Right ventricle myocardium superior (tissue), 1 donor: ENCODE results near the gene DNAJC25. TPM values are rescaled to one million over a fixed set of nuclear protein-coding genes. Genes with fewer than 3 reads are reported as not detected.
A peak's percentile ranks its signal among the peaks of the same experiment; 100 is the strongest.
"Not testable (repeated sequence)": the region's sequence is repeated elsewhere in the genome, so short reads cannot be mapped to it uniquely, and the experiment has no call there.

Source experiments
- ATAC-seq: fragments of 200-7000 bp; cut with Tn5 transposase; one replicate; pipeline ENCODE4 v1.9.1; 2020; ENCODE audit warnings: mild to moderate bottlenecking; ENCODE audit not compliant: poor library complexity
- DNase-seq: peaks from one replicate; pipeline ENCODE4 v3.0.0-alpha.2; 2020
- intact Hi-C: fragments of 100-400 bp; cut with DNase I; formaldehyde crosslinking; loops from one replicate; pipeline ENCODE4 v1.11.2; 2022
- total RNA-seq: library from RNA; stranded (reverse); fragmentation: NEBNext Ultra II Directional; extraction: Animal tissue kit (Norgen Biotek cat#: 25700); gene quantifications from one replicate; pipeline ENCODE4 v1.2.1, GENCODE V29; 2021
- donor health status: DM: no; HTN: yes; CAD: no; lungs with severe emphysema.

DNAJC25 gene
- total RNA-seq, 1 donor from 2014 or later: 4.9 TPM

DNA sequence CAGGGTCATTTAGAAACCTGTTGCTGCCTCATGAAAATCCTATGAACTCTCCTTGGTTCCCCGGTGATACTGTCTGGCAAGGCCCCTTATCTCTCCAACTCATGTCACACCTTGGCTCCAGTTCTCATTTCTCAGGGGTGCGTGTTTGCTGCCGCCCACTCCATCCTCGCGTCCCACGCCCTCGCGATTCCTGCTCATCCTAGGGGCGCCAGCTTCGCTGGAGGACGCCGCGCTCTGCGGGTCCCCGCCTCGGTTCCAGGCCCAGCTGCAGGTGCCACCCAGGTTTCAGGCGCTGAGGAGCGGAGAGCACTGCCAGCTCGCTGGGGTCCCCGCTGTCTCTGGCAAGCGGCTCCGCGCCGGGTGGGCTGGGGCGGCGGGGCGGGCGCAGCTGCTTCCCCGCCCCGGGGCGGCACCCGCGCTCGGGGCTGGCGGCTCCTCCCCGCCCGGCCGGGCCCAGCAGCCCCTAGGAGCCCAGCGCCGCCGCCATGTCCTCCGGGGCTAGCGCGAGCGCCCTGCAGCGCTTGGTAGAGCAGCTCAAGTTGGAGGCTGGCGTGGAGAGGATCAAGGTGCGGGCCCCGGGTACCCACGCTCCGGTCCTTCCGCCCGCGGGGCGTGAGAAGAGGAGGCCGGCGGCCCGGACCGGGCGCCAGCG is 30.1 kb downstream of the DNAJC25 start, which contains the start of gene GNG10:
TSS of gene GNG10 (plus strand) at position 456 of the 652 bp plus-strand sequence. CDS start at position 486, 30 bp downstream.
- intact Hi-C loops: no loop called here
- ATAC-seq (peak; percentile 98), DNase-seq (peak; percentile 81)

DNA sequence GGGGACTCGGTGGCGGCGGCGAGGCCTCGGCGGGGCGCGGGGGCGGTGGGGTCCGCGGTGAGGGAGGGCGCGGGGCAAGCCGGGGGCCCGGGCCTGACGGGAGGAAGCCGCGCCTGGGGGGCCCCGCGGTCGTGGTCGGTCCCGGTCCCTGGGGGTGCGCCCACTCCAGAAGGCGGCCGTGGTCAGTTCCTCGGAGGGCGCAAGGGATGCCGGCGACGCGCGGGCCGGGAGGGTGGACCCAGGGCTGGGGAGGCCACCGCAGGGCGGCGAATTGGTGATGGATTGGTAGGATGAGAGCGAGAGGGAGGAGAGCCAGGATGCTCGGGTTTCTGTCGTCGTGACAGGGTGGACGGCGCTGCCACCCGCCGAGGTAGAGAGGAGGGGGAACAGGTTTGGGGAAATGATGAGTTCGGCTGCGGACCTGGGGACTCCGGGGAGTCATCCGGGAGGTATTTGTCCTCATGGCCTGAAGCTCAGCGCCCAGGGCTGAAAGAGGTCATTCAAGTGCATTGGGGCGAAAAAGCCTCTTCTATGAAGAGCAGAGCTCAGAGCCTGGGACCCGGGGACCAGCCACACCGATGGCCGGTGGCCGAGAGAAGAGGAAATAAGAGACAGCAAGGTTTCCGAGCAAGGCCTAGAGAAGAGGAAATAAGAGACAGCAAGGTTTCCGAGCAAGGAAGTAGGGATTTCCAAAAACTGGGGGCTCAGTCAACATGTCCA is 30.8 kb downstream of the DNAJC25 start:
- peak; percentile 71 for ATAC-seq
- DNase-seq: peak; percentile 67
- intact Hi-C loops: no loop called here

DNA sequence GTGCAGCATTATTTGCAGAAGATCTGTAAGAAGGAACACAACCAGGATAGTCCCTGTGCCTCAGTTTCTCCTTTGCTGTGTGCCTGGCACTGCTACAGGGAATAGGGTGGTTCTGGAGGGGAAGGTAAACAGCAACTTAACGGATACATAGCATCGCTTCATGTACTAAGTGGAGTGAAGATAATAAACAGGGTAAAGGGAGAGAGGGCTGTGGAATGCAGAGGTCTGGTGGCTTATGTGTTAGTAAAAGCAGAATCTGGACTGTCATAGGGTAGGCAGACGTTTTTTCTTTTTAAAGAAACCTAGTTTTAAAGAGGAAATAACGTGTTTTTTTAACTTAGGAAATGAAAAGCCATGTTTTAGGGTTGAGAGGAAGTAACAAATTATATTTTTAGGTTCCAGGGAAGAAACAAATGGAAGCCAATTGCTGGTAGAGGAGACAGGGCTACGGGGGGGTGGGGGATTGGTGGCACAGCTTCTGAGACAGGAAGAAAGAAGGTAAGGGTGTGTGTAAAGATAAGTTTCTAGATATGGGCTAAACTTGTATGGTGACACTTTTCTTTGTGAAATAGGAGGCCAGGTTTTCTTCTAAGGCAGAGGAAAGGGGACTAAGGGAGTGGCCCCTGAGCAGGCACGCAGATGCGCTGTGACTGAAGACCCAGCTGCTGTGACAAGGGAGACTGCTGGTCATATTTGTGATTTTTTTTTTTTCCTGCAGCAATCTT is 31.6 kb downstream of the DNAJC25 start:
- no peak for ATAC-seq

DNA sequence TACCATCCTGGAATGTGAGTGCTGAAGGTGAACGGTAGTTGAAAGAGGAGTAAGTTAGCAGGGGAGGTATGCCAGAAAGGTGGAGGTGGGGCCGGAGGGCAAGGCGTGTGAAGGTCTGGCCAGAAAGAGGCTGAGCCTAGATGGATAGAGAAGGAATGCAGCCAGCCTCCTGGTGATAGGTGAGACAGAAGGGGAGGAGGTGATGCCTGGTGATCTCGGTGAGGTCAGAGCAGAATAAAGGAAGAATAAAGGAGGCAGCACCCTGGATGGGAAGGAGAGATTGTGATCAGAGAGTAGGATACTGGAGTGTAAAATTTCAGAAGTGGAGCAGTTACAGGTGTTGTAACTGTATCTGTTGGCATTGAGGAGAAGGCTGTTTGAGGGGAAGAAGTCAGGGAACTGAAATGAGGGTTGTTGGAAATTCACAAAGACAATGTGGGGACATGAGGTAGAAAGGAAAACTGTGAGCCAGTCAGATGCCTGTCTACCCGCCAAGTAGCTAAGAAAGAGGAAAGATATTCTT is 32.2 kb downstream of the DNAJC25 start:
- no peak for DNase-seq
- no peak for ATAC-seq
- intact Hi-C loops: no loop called here

More for the DNA sequence above, 31.6 kb downstream of the DNAJC25 start:
- no peak for DNase-seq
- intact Hi-C loops: no loop called here

- ATAC-seq (no peak), DNase-seq (no peak)
- intact Hi-C loops: no loop called here
Measured at GRCh38 chr9:111668026-111668573, 37.0 kb downstream of the DNAJC25 start.

DNA sequence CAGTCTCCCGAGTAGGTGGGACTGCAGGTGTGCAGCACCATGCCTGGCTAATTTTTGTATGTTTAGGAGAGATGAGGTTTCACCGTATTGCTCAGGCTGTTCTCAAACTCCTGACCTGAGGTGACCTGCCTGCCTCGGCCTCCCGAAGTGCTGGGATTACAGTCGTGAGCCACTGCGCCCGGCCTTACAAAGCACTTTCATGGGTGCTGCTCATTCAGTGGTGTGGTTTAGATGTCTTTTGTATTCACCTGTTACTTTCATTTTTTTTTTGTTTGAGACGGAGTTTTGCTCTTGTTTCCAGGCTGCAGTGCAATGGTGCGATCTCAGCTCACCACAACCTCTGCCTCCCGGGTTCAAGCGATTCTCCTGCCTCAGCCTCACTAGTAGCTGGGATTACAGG is 37.5 kb downstream of the DNAJC25 start:
- ATAC-seq, intact Hi-C loops, DNase-seq: not testable (repeated sequence)

- intact Hi-C loops: no loop called here
- no peak for ATAC-seq
- no peak for DNase-seq
Measured at GRCh38 chr9:111674319-111674718, 43.2 kb downstream of the DNAJC25 start.

DNA sequence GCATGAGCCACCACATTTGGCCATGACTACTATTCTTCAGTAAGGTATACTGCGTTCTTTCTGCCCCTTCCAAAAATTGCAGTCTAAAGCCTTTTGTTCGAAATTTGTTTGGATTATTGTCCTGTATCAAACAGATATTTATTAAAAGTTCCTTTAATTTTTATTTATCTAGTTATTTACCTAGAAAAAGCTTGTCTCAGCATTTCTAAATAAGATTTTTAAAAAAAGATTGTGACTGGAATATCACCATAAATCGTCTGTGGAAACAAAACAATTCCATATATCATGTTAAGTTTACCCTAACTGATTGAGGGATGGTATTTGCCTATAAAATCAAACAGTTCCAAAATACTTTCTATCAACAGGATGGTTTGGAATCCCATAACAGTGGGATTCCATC is 45.0 kb downstream of the DNAJC25 start:
- intact Hi-C loops: no loop called here
- DNase-seq (no peak), ATAC-seq (no peak)

- intact Hi-C loops: no loop called here
- no peak for DNase-seq
- no peak for ATAC-seq
Measured at GRCh38 chr9:111678293-111678692, 47.2 kb downstream of the DNAJC25 start.

- intact Hi-C loops: no loop called here
- ATAC-seq (no peak), DNase-seq (no peak)
Measured at GRCh38 chr9:111679199-111679598, 48.1 kb downstream of the DNAJC25 start.

GRCh38 chr9:111683392-111683791 is 52.3 kb downstream of the DNAJC25 start:
- intact Hi-C loops: no loop called here
- ATAC-seq: no peak

DNA sequence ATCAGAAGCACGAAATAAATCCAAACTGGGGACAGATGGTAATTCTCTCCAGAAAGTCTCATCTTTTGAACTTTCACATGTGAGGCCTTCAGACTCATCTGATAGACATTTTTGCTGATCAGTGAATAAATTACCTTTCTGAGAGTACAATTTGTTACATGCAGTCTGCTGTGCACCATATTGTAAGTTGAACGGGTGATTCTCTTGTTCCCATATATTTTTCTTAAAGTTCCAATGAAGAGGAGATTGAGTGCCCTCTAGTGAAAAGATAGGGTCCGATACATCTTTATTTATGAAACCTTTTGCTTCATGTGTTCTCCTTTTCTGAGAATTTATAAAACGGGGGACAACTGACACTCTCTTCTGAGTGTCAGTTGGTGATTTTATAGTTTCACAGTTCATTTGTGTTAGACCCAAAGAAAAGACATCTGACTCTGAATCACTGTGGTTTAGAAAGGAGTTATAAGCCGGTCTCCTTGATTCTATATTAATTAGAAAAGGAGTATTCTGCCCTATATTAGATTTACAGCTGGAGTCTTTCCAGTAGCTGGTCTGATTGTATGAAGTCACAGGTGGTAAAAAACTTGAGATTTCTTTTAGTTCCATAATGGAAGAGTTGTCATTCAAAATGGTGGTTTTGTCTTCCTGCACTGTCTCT is 60.7 kb downstream of the DNAJC25 start:
- DNase-seq (no peak), ATAC-seq (no peak)
- intact Hi-C loops: no loop called here

More at GRCh38 chr9:111683392-111683791, 52.3 kb downstream of the DNAJC25 start:
- DNase-seq: no peak

- no peak for ATAC-seq
- intact Hi-C loops: no loop called here
- DNase-seq: no peak
Measured at GRCh38 chr9:111696796-111697195, 65.7 kb downstream of the DNAJC25 start.

- no peak for ATAC-seq
- no peak for DNase-seq
- intact Hi-C loops: no loop called here
Measured at GRCh38 chr9:111700776-111701175, 69.6 kb downstream of the DNAJC25 start.

Other genes with a start within 250 kb of the DNAJC25 start
- gene ECPAS, start 147.0 kb upstream of the DNAJC25 start, total RNA-seq: 120 TPM
- gene ZNF483, start 106.2 kb upstream of the DNAJC25 start, total RNA-seq: 3.5 TPM
- 44.6 TPM for gene PTGR1, start 31.7 kb upstream of the DNAJC25 start, total RNA-seq
- 25.3 TPM for gene GNG10, start 30.3 kb downstream of the DNAJC25 start, total RNA-seq
- gene SHOC1, start 163.6 kb downstream of the DNAJC25 start, total RNA-seq: not detected